NCI-H2107 treated with DMSO at 0.1 percent for 48 hours (cell line): ENCODE data around the gene TRPM2.
A peak's percentile ranks its signal among the peaks of the same experiment; 100 is the strongest.

Experiments
- DNase-seq: peaks from one replicate; lab custom pipeline; 2025; ENCODE audit not compliant: unreplicated experiment; lab: John Stamatoyannopoulos, UW

TRPM2 gene

DNA sequence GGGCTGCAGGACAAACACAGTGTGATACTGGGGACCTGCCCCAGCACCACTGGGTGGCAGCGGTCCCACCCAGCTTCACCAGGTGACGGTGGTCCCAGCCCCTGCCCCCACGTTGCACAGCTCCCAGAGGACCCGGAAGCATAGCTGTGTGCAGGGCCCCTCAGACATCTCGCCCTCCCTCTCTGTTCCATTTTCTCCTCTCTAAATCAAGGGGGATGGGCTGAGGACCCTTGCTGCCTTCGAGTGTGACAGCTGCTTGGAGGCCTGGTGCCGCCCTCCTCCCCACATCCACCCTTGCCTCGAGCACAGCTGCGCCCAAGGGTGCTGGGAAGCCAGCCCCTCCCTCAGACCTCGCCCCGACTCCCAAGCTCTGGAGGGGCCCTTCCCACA lies 85.8 kb downstream of the TRPM2 start:
- DNase-seq = no peak

DNA sequence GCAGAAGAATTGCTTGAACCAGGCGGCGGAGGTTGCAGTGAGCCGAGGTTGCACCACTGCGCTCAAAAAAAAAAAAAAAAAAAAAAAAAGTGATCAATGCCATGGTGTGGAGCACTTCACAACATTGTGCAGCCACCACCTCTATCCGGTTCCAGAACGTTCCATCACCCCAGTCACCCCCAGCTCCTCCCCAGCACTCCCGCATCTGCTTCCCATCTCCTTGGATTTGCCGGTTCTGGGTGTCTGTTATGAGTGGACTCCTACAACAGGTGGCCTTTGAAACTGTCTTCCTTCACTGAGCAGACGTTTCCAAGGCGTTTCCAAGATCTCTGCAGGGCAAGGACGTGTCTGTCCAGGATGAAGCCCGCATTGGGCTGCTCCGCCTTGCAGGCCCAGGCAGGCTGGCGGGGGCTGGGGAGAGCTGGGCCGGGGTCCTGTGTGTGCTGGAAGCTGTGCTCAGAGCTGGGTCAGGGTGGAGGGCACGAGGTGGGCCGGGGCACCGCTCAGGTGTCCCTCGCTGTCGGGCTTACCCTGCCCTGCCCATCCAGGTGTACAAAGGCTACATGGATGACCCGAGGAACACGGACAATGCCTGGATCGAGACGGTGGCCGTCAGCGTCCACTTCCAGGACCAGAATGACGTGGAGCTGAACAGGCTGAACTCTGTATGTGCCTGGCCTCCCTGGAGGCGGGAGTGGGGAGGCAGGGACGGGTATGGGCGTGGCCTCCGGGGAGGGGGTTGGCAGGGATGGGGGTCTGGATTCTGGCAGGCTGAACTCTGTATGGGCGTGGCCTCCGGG lies 87.0 kb downstream of the TRPM2 start:
- no peak for DNase-seq

DNA sequence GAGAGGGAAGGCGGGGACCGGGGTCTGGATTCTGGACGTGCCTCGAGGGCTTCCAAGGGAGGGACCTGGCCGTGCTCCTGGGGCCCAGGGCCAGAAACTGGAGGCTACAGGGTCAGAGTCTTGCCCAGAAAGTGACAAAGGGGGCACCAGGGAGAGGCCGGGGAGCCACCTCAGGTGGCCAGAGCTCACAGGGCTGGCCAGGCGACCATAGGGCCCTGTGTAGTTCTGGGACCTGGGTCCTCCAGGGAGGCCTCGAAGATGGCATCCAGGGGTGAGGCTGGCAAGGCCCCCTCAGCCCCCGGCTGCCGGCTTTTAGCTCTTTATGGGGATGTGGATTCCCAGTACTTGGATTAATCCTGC lies 87.6 kb downstream of the TRPM2 start:
- DNase-seq = no peak

DNA sequence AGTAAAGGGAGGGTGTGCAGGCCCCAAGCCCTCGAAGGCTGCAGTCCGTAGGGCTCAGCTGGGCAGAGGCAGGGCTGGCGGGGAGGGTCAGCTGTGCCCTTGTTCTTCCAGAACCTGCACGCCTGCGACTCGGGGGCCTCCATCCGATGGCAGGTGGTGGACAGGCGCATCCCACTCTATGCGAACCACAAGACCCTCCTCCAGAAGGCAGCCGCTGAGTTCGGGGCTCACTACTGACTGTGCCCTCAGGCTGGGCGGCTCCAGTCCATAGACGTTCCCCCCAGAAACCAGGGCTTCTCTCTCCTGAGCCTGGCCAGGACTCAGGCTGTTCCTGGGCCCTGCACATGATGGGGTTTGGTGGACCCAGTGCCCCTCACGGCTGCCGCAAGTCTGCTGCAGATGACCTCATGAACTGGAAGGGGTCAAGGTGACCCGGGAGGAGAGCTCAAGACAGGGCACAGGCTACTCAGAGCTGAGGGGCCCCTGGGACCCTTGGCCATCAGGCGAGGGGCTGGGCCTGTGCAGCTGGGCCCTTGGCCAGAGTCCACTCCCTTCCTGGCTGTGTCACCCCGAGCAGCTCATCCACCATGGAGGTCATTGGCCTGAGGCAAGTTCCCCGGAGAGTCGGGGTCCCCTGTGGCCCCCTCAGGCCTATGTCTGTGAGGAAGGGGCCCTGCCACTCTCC lies 88.3 kb downstream of the TRPM2 start:
- no peak for DNase-seq

DNA sequence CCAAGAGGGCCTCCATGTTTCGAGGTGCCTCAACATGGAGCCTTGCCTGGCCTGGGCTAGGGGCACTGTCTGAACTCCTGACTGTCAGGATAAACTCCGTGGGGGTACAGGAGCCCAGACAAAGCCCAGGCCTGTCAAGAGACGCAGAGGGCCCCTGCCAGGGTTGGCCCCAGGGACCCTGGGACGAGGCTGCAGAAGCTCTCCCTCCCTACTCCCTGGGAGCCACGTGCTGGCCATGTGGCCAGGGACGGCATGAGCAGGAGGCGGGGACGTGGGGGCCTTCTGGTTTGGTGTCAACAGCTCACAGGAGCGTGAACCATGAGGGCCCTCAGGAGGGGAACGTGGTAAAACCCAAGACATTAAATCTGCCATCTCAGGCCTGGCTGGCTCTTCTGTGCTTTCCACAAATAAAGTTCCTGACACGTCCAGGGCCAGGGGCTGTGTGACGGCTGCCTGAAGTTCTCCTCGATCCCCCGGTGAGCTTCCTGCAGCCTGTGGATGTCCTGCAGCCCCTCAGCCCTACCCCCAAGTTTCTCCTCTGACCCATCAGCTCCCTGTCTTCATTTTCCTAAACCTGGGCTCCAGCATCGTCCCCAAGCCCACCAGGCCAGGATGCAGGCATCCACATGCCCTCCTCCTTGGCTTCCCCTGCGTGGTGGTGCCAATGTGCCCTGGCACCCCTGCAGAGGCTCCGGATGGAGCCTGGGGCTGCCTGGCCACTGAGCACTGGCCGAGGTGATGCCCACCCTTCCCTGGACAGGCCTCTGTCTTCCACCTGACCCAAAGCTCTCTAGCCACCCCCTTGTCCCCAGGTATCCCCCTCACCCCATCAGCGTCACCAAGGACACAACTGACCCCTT lies 89.1 kb downstream of the TRPM2 start:
- DNase-seq = no peak

DNA sequence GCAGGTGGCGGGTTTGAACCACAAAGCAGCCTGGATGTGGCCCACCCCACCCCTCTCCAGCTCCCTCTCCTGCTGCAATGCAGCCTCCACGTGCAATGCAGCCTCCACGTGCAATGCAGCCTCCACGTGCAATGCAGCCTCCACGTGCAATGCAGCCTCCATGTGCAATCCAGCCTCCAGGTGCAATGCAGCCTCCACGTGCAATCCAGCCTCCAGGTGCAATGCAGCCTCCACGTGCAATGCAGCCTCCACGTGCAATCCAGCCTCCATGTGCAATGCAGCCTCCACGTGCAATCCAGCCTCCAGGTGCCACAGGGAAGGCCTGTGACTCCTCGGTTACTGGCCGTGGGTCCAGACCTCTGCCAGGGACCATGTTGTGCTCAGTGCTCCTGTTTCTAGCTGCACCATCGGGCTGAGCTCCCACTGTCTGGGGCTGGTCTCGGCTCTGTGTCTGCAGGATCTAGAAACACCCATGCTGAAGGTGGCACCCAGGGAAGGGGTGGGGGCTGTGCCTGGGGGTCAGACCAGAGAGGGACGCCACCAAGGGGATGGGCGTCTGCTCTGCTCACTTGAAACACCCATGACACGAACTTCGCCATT lies 90.0 kb downstream of the TRPM2 start:
- DNase-seq = no peak

DNA sequence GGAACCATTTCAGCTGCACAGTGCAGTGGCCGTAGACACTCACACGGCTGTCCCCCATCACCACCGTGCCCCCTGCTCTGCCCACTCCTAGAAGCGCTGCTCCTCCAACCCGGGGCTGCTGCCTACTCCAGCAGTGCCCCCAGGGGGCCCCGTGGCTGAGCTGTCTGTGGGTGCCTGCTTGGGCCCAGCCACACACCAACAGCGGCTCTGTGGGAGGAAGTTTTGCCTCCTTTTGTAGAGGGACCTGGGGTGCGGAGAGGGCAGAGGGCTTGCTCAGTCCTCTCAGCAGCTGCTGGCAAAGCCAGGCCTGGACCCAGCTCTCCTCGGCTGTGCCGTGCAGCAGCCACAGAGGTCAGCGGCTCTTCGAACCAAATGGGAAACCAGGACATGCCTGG lies 90.5 kb downstream of the TRPM2 start:
- DNase-seq = no peak

DNA sequence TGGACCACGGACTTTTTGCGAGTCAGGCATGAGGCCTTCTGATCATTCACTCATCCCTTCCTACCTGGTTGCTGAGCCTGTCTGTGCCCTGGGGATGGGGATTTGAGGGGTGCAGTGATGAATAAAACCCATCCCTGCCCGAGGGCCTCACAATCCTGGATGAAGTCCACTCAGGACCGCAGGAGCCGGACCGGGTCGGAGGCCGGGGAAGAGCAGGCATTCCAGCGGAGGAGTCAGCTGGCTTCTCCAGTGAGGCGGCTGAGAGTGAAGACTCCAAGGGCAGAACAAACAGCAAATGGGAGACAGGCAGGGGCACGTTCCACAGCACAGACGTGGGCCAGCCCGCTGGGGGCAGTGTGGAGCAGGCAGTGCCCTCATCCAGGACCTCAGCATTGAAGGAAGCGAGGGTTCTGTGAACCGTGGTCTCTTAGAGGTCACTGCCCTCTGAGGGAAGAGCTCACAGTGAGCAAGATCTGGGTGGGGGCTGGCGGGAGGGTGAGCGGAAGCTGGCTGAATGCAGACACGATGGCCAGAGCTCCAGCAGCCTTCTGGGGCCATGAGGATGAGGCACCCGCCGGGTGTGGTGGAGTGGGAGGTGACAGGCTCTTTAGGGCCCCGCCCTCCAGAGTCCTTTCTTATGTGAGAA lies 91.0 kb downstream of the TRPM2 start:
- DNase-seq = no peak

DNA sequence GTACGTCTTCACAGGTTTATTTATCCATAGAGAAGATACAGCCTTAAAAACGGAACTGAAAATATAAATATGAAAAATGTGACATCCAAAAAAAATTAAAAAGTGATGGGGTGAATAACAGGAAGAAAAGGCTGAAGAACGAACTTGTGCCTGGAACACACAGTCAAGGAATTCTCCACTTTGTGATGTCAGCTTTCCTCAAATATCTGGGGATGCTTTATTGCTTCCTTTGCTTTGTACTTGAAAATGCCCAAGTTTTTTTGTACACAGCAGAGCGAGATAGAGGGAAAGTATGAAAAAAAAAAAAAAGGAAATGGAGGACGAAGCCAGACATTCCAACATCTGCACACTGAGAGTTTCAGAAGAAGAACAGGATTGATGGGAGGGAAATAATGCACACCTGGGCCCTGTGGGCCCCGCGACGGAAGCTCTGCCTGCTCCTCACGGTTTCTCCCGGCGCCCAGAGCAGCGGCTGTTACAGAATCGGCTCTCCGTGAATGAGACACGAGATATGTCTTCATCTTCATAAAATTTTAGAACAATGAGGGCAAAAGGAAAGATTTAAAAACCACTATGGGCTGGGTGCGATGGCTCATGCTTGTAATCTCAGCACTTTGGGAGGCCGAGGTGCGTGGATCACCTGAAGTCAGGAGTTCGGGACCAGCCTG lies 91.9 kb downstream of the TRPM2 start:
- DNase-seq = no peak

DNA sequence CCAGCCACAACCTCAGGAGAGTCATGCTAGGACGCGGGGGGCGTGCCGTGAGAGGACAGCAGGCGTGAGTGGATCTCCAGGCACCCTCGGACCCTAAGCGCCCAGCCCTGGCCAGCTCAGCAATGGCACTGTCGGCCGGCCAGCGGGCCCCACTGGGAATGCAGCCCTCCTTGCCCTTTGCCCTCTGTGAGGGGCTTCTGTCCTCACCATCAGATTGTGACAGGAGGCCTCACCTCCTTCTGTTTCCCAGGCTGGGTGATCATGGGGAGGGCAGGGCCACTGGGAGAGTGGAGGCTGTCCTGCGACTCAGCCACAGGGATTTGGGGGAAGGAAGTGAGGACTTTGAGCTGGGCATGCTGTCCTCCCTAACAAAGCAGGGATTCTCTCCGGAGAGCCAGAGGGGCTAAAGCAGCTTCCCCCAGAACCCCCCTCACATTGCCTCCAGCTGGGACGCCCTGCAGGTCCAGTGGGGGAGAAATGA lies 95.3 kb downstream of the TRPM2 start:
- DNase-seq = no peak

DNA sequence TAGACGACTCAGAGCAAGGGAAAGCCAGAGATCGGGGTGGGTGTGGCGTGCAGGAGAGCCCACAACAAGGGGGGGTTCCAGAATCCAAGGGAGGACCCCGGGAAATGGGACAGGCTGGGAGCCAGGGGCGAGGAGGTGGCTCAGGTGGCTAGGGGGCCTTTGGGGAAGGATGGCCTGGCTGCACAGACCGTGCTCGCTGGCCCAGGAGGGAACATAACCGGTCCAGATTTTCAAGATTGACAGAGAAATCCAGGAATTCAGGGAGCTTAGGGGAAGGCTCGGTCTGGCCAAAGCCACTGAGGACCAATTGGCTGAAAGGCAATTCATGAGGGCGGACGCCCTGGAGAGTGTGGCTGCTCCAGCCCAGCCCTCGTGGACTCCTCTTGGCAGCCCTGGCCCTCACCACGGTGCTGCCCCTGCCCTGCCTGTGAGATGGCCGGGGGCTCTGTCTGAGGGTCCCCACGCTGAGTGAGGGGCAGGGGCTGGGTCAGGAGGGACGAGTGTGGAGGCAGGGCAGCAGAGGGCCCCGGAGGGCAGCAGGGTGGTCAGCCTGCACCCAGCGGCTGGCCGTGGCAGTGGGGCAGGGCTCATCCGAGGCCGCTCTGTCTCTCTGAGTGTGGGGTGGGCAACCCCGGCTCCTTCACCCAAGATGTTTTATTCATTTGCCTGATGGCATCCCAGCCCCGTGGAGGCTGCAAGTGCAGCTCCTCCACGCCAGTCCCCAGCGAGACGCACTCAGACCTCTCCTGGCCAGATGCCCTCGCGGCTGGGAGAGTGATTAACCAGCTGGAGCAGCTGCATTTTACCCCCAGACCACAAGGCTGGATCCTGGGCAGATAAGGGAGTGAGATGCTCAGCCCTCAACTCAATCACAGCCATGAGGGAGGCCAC lies 96.3 kb downstream of the TRPM2 start:
- DNase-seq = no peak

DNA sequence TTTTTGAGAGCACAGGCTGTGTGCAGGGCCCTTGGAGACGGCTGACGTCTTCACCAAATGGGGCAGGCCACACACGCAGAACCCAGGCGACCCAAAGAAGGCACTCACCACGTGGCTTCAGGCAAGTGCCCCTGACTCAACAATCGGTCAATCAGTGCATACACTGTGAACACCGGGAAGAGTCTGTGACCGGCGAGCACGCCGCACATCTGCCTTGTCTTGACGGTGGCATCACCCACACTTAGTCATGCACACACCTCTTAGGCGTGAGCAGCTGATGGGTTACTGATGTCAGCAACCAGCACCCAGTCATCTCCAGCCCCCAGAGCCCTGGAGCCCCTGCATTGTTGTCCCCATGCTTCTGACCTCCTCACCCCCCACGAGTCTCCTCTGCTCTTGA lies 97.0 kb downstream of the TRPM2 start:
- DNase-seq = no peak

DNA sequence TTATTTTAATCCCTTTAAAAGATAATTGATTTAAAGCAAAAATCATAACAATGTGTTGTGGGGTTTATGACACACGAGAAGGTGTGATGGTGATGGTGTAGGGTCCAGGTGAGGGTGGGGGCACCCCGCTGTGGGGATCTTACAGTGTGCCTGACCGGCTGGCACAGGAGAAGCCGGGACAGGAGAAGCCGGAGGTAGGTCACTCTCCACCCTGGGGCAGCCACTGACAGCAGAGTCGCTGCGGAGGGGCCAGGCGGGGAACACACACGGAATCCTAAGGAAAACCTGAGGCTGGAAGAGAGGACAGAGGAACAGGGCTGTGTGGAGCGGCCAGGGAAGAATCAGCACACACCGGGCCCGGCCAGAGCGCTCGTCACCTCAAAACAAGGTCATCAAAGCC lies 97.6 kb downstream of the TRPM2 start:
- no peak for DNase-seq

DNA sequence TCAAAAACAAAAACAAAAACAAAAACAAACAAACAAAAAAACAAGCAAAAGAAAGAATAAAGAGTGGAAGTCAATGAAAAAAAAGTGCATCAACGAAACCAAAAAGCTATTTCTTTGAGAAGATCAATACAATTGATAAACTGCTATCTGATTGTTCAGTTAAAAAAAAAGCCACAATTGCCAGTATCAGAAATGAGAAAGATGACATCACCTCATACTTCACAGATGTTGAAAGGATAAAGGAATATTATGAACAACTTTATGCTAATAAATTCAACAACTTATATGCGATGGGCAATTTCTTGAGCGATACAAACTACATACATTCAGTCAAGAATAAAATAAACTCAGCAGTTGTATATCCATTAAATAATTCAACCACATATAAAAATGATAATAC lies 99.7 kb downstream of the TRPM2 start:
- DNase-seq = no peak

DNA sequence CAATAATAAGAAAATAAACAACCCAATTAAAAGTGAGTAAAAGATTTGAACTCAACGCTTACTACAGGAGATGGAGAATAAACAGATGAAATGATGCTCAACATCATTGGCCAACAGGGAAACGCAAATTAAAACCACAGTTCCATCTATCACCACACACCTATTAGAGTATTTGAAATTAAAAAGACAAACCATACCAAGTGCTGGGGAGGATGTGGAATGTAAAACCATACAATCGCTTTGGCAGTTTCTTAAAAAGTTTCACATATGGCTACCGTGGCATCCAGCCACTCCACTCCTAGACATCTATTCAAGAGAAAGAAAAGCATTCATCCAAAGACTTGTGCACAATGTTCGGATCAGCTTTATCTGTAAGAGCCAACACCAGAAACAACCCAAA lies 100.6 kb downstream of the TRPM2 start:
- no peak for DNase-seq

DNA sequence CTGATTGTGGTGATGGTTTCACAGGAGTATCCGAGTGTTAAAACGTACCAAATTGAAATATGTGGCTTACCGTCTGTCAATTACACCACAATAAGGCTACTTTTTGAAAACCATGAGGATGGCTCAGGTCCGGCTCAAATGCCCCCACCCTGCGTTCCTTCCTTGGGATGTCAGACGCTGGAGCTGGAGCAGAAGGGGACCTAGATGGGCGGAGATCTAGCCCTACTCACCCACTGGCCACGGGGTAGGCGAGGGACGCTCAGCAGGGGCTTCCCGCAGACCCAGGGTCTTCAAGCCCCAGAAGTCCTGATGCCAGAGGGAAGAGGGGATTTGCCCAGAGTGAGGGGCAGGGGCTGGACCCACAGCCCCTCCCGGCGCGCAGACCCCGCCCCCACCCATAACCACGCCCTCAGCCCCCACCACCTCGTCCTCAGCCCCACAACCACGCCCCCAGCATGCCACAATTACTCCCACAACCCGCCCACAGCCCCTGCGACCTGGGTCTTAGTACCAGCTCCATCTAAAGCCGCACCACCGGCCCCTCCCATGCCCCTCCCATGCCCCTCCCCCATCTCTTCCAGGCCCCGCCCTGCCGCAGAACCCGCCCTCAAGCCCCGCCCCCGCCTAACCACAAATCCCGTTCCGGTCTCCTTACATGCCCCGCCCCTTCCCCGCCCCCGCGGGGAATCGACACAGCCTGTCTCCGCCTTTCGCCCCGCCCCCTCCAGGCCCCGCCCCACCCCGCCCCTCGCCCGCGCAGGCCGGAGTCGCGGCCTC lies 101.5 kb downstream of the TRPM2 start, which contains the start of gene LRRC3:
LRRC3 (plus strand) TSS at position 764 of the 777 bp plus-strand sequence. CDS start 1,135 bp downstream, outside the sequence.
- DNase-seq = peak; percentile 15

DNA sequence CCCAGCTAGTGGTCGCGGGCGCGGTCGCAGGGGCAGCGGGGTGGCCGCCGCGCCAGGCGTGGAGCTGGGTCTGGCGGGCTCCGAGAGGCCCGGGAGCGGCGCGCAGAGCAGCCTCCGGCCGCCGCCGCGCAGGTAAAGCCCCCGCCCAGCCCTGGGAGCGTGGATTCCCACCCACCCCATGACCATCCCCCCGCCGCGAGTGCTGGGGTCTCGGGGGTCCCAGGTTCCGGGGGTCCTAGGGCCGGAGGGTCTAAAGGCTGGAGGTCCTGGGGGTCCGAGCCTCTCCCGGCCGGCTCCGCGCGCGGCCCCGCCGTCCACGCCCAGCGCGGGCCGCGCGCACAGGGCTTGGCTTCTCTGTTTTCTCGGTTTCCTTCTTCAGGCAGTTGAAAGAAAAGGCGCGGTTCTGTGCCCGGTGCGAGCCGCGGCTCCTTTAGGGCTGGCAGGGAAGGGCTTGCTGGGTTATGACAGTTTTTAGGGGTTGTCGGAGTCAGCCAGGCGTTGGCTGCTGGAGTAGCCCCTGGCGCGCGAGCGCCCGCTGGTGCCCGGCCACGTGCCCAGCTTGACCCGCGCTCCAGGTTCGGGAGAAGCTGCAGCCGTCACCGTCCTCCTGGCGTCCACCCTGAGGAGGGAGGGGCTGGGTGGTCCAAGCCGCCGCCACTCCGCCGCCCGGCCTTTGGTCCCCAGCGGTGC lies 102.2 kb downstream of the TRPM2 start:
- peak; percentile 37 for DNase-seq
